ENCODE data around the gene TBXT. TPM values are rescaled to one million over a fixed set of nuclear protein-coding genes. Genes with fewer than 3 reads are reported as not detected.

Gene TBXT
- total and polyA plus RNA-seq, 2 of the 8 experiments (the other 6 are each of a cell fraction or from before 2014, with no cell fraction given), result 0.18 to 0.24 TPM

DNA sequence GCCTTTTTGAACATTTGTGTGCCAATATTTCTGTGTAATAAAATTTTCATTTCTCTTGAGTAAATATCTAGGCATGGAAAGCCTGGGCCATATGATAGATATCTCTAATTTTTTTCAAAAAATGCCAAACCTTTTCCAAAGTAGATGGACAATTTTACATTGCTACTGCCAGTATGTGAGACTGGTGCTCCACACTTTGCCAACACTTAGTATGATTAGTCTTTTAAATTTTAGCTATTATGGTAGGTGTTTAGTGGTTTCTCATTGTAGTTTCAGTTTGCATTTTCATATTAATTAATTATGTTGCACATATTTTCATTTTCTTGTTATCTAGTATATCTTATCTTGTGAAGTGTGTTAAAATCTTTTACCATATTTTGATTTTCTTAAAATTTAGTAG lies 52.0 kb downstream of the TBXT start:
- TF ChIP-seq RNF2 (IDR thresholded peaks at IDR 0.05; ENCODE audit: borderline replicate concordance, low read depth, low read length, missing control alignments, poor library complexity, severe bottlenecking), result no peak
- no peak for TF ChIP-seq CHD1 (IDR thresholded peaks at IDR 0.05; ENCODE audit: low read depth, low read length)
- TF ChIP-seq PHF8 (conservative IDR thresholded peaks at IDR 0.05; ENCODE audit: low read depth, low read length), result no peak
- no peak for TF ChIP-seq EGR1 (IDR thresholded peaks at IDR 0.05; ENCODE audit: borderline replicate concordance, low read depth, low read length)
- TF ChIP-seq CEBPB (IDR thresholded peaks at IDR 0.05; ENCODE audit: low read depth, low read length), result no peak
- no peak for TF ChIP-seq POLR2A (IDR thresholded peaks at IDR 0.05; ENCODE audit: control extremely low read depth in 1 of 2, low read depth in 2 of 2, low read length in 2 of 2)
- TF ChIP-seq EZH2 (IDR thresholded peaks at IDR 0.05; ENCODE audit: low read depth, low read length, severe bottlenecking), result no peak
- no peak for TF ChIP-seq HDAC2 (IDR thresholded peaks at IDR 0.05; ENCODE audit: borderline replicate concordance in 1 of 2, low read depth in 2 of 2, low read length in 2 of 2)
- no peak for TF ChIP-seq NRF1 (IDR thresholded peaks at IDR 0.05; ENCODE audit: low read depth, low read length)
- TF ChIP-seq, protein P1, sequence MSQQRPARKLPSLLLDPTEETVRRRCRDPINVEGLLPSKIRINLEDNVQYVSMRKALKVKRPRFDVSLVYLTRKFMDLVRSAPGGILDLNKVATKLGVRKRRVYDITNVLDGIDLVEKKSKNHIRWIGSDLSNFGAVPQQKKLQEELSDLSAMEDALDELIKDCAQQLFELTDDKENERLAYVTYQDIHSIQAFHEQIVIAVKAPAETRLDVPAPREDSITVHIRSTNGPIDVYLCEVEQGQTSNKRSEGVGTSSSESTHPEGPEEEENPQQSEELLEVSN (IDR thresholded peaks at IDR 0.05), result no peak
- no peak for TF ChIP-seq ASH2L (IDR thresholded peaks at IDR 0.05; ENCODE audit: low read length)
- TF ChIP-seq TCF12 (IDR thresholded peaks at IDR 0.05; ENCODE audit: low read depth, low read length), result no peak
- no peak for TF ChIP-seq TEAD4 (IDR thresholded peaks at IDR 0.05; ENCODE audit: low read depth, low read length)
- Histone ChIP-seq H2BK20ac (ENCODE audit: low read length) (no peak overlapping the region), H3K27me3 (replicated peaks in 1 of 4; ENCODE audit: control insufficient read depth in 3 of 4, extremely low read depth in 1 of 4, insufficient read depth in 3 of 4, low read length in 3 of 4) (no peaks in the 10 kb centered on the region), H3K9me3 (ENCODE audit: insufficient read depth in 2 of 2, low read depth in 1 of 2, low read length in 1 of 2) (peaks cover 0 to 2% of the 10 kb centered on the region in 2 experiments; a peak in 1 of 4 replicates), H4K20me1 (replicated peaks in 1 of 2; ENCODE audit: control insufficient read depth in 1 of 2, insufficient read depth in 2 of 2, low read length in 2 of 2) (no peaks in the 10 kb centered on the region), H4K91ac (replicated peaks; ENCODE audit: insufficient read length, low read length) (no peak overlapping the region), H3K4me1 (replicated peaks in 1 of 4; ENCODE audit: control insufficient read depth in 3 of 4, insufficient read depth in 4 of 4, low read length in 3 of 4) (no peaks in the 10 kb centered on the region), H3K9ac (replicated peaks in 1 of 4; ENCODE audit: extremely low read depth in 1 of 4, low read depth in 3 of 4, low read length in 3 of 4) (no peak overlapping the region), H3K4me2 (ENCODE audit: insufficient read depth in 1 of 2, low read depth in 2 of 2, low read length in 2 of 2) (no peak overlapping the region), H4K5ac (ENCODE audit: insufficient read length, low read depth, low read length) (no peak overlapping the region), H3K79me2 (ENCODE audit: control insufficient read depth in 1 of 2, insufficient read depth in 2 of 2, low read length in 2 of 2) (no peaks in the 10 kb centered on the region), H3K4me3 (ENCODE audit: extremely low read depth in 1 of 4, insufficient read depth in 2 of 4, low read depth in 3 of 4, low read length in 4 of 4) (no peak overlapping the region), H3K27ac (ENCODE audit: low read depth, low read length) (no peak overlapping the region), H2BK15ac (ENCODE audit: low read length) (no peak overlapping the region), H3K14ac (ENCODE audit: insufficient read length) (no peak overlapping the region), H3K79me1 (ENCODE audit: low read depth, low read length) (no peaks in the 10 kb centered on the region), H3K23me2 (ENCODE audit: low read depth, low read length) (no peaks in the 10 kb centered on the region), H4K8ac (ENCODE audit: extremely low read depth, insufficient read depth, low read length) (no peak overlapping the region), H2AFZ (ENCODE audit: low read length) (no peak overlapping the region), H3K18ac (ENCODE audit: extremely low read depth, low read length) (no peak overlapping the region), H3K56ac (replicated peaks; ENCODE audit: insufficient read length, low read depth, low read length) (no peak overlapping the region), H2AK5ac (ENCODE audit: low read depth, low read length) (no peak overlapping the region), H3K23ac (ENCODE audit: insufficient read length) (no peak overlapping the region), H2BK12ac (ENCODE audit: low read depth, low read length) (no peak overlapping the region), H3K36me3 (ENCODE audit: control insufficient read depth in 2 of 4, insufficient read depth in 4 of 4, low read length in 3 of 4) (no peaks in the 10 kb centered on the region), H2BK5ac (ENCODE audit: low read depth, low read length) (no peak overlapping the region), H3K4ac (replicated peaks; ENCODE audit: insufficient read length, low read depth, low read length) (no peak overlapping the region), H2BK120ac (replicated peaks; ENCODE audit: low read depth, low read length) (no peak overlapping the region)
- FAIRE-seq (no peak), DNase-seq (ENCODE audit: low read depth in 1 of 2, low spot score in 2 of 2) (no peak)
- CTCF ChIA-PET (ENCODE audit: partially characterized antibody), result no interaction called here
- POLR2A ChIA-PET (ENCODE audit: partially characterized antibody), result no interaction called here

Measured in H1 (cell line).